PC-9 (cell line): Measurements from ENCODE around the gene ZBTB7A. TPM values are rescaled to one million over a fixed set of nuclear protein-coding genes. Genes with fewer than 3 reads are reported as not detected.

Experiments
- BruUV-seq: library from RNA; stranded (reverse); fragments of 400-500 nt; replicated peaks from 2 replicates; lab custom pipeline; 2021; lab: Mats Ljungman, UMichigan
- CTCF ChIA-PET: fragments of 300-600 bp; sonication (Branson Sonifier 250); formaldehyde crosslinking; loops from one replicate; lab custom pipeline; 2022; ENCODE audit warnings: antibody characterized with exemption; lab: Charles Lee
- POLR2A ChIA-PET: fragments of 300-600 bp; sonication (Branson Sonifier 250); formaldehyde crosslinking; loops from one replicate; lab custom pipeline; 2022; ENCODE audit warnings: antibody characterized with exemption; ENCODE audit not compliant: unreplicated experiment; lab: Charles Lee
- DNase-seq, 2 experiments: peaks; one replicate each; pipeline versions ENCODE4 v3.0.0 to v3.0.0-alpha.2; 2015 to 2022; ENCODE audit warnings: mixed read lengths in 1 of 2
- H2AFZ ChIP-seq: fragments of 200-600 bp; sonication (generic); 2 replicates; pipeline ENCODE4 v1.8.1; 2017; ENCODE audit warnings: antibody characterized with exemption
- H3F3A ChIP-seq: fragments of 200-600 bp; sonication (generic); 2 replicates; pipeline ENCODE4 v1.8.1; 2017; ENCODE audit warnings: antibody characterized with exemption, mild to moderate bottlenecking, low read depth; ENCODE audit not compliant: insufficient read depth
- H3K27ac ChIP-seq: fragments of 200-600 bp; sonication (generic); 2 replicates; pipeline ENCODE4 v1.6.1; 2016; ENCODE audit warnings: mixed run types
- H3K27me3 ChIP-seq: fragments of 200-600 bp; sonication (generic); 2 replicates; pipeline ENCODE4 v1.6.1; 2016; ENCODE audit warnings: low read depth, mixed run types; ENCODE audit not compliant: insufficient read depth
- H3K36me3 ChIP-seq: fragments of 200-600 bp; sonication (generic); 2 replicates; pipeline ENCODE4 v1.6.1; 2016; ENCODE audit warnings: low read depth, mixed run types
- H3K4me1 ChIP-seq: fragments of 200-600 bp; sonication (generic); replicated peaks from 2 replicates; pipeline ENCODE4 v1.6.1; 2016; ENCODE audit warnings: mixed run types; ENCODE audit not compliant: insufficient read depth
- H3K4me2 ChIP-seq: fragments of 200-600 bp; sonication (generic); 2 replicates; pipeline ENCODE4 v1.6.1; 2017; ENCODE audit warnings: mixed run types
- H3K4me3 ChIP-seq: fragments of 200-600 bp; sonication (generic); 2 replicates; pipeline ENCODE4 v1.6.1; 2016; ENCODE audit warnings: mixed run types
- H3K79me2 ChIP-seq: fragments of 200-600 bp; sonication (generic); 2 replicates; pipeline ENCODE4 v1.6.1; 2017; ENCODE audit warnings: low read depth, mixed run types
- H3K9me2 ChIP-seq: fragments of 200-600 bp; sonication (generic); 2 replicates; pipeline ENCODE4 v1.8.1; 2017; ENCODE audit warnings: mild to moderate bottlenecking; ENCODE audit not compliant: insufficient read depth
- H3K9me3 ChIP-seq: fragments of 200-600 bp; sonication (generic); 2 replicates; pipeline ENCODE4 v1.8.1; 2016; ENCODE audit warnings: low read depth; ENCODE audit not compliant: insufficient read depth
- H4K20me1 ChIP-seq: fragments of 200-600 bp; sonication (generic); 2 replicates; pipeline ENCODE4 v1.8.1; 2017; ENCODE audit not compliant: insufficient read depth
- EZH2 ChIP-seq: fragments of 200-600 bp; sonication (generic); IDR thresholded peaks from 2 replicates; pipeline ENCODE4 v1.8.0; 2017; ENCODE audit warnings: antibody characterized with exemption, low read depth
- intact Hi-C: fragments of 100-400 bp; cut with micrococcal nuclease; formaldehyde crosslinking; loops from one replicate; pipeline ENCODE4 v1.10.0; 2022; ENCODE audit not compliant: unreplicated experiment
- total RNA-seq: library from RNA; stranded (reverse); gene quantifications from 2 replicates; pipeline ENCODE4 v1.2.3, GENCODE V29; 2021
- TF ChIP-seq, protein P1 (sequence below): fragments of 200-600 bp; sonication (generic); conservative IDR thresholded peaks from 2 replicates; pipeline ENCODE4 v1.6.1; 2017; ENCODE audit warnings: mixed run types, antibody characterized with exemption, mild to moderate bottlenecking, moderate library complexity

Gene ZBTB7A
- total RNA-seq, 1 experiment from 2014 or later, result 41.2 TPM

DNA sequence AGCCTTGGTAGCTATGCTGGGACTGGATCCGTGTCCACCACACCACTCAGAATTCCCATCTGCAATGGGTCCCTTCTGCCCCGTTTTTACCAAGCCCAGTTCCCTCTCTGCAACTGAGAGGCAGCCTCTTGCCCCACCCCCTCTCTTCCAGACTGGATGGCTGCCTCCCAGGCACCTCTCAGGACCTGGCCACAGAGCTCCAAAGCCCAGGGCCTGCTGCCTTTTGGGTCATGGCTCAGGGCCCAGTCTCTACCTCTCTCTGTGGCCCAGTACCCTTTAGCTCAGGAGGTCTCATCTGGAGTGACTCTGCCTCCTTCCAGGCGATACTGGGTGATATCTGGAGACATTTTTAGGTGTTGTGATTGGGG is 10.3 kb upstream of the ZBTB7A start:
- Histone ChIP-seq H3K27ac (no peak overlapping the region), H3K9me3 (no peaks in the 10 kb centered on the region), H3K4me2 (no peak overlapping the region), H4K20me1 (no peaks in the 10 kb centered on the region), H3K4me1 (no peaks in the 10 kb centered on the region), H3K4me3 (no peak overlapping the region), H3K27me3 (no peaks in the 10 kb centered on the region), H3K36me3 (no peaks in the 10 kb centered on the region), H2AFZ (no peak overlapping the region), H3K79me2 (no peaks in the 10 kb centered on the region), H3F3A (peaks cover 4% of the 10 kb centered on the region; the same call in 1 of the 2 replicates), H3K9me2 (no peaks in the 10 kb centered on the region)
- CTCF ChIA-PET, result interaction anchor here (0.6 kb wide), 1 partner anchor 64 kb away, joined by 5 read pairs; no protein-coding TSS in a partner anchor
- TF ChIP-seq, protein P1, sequence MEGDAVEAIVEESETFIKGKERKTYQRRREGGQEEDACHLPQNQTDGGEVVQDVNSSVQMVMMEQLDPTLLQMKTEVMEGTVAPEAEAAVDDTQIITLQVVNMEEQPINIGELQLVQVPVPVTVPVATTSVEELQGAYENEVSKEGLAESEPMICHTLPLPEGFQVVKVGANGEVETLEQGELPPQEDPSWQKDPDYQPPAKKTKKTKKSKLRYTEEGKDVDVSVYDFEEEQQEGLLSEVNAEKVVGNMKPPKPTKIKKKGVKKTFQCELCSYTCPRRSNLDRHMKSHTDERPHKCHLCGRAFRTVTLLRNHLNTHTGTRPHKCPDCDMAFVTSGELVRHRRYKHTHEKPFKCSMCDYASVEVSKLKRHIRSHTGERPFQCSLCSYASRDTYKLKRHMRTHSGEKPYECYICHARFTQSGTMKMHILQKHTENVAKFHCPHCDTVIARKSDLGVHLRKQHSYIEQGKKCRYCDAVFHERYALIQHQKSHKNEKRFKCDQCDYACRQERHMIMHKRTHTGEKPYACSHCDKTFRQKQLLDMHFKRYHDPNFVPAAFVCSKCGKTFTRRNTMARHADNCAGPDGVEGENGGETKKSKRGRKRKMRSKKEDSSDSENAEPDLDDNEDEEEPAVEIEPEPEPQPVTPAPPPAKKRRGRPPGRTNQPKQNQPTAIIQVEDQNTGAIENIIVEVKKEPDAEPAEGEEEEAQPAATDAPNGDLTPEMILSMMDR, result no peak
- TF ChIP-seq EZH2, result no peak
- POLR2A ChIA-PET, result no interaction called here
- intact Hi-C loops, result no loop called here
- no peak for DNase-seq
- BruUV-seq, result no TSS peak

DNA sequence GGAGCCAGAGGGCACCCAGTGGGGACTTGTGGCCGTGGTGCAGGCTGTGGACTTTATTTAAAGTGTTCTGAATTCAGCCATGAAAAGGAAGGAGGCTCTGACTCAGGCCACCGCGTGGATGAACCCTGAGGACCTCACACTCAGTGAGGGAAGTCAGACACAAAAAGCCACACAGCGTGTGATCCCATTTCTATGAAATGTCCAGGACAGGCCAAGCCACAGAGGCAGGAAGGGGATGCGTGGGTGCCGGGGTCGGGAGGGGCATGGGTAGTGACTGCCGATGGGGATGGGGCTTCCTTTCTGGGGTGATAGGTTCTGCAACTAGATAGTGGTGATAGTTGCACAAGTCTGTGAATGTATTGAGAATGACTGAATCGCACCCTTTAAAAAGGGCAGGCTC is 8.7 kb upstream of the ZBTB7A start:
- TF ChIP-seq EZH2, result no peak
- TF ChIP-seq, protein P1, result no peak
- Histone ChIP-seq H3F3A (peaks cover 3% of the 10 kb centered on the region; the same call in 1 of the 2 replicates), H3K4me2 (no peak overlapping the region)

DNA sequence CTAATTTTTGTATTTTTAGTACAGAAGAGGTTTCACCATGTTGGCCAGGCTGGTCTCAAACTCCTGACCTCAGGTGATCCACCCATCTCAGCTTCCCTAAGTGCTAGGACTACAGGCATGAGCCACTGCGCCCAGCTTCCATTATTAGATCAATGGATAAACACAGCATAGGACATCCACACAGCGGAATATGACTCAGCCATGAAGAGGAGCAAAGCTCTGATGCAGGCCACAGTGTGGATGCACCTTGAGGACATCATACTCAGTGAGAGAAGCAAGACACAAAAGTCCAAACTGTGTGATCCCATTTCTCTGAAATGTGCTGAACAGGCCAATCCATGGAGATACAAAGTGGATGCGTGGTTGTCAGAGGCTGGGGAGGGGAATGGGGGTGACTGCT is 4.9 kb upstream of the ZBTB7A start:
- H3K9me3 ChIP-seq, result no peaks in the 10 kb centered on the region
- no peaks in the 10 kb centered on the region for H3K79me2 ChIP-seq
- H3K4me1 ChIP-seq, result no peaks in the 10 kb centered on the region; the same call in 1 of the 2 replicates
- H3K4me3 ChIP-seq, result no peak overlapping the region
- H3K27me3 ChIP-seq, result no peaks in the 10 kb centered on the region
- no peaks in the 10 kb centered on the region for H4K20me1 ChIP-seq
- H2AFZ ChIP-seq, result no peak overlapping the region
- BruUV-seq, result no TSS peak
- H3K9me2 ChIP-seq, result no peaks in the 10 kb centered on the region
- H3K4me2 ChIP-seq, result no peak overlapping the region
- intact Hi-C loops, result no loop called here
- no peaks in the 10 kb centered on the region for H3K36me3 ChIP-seq
- no peak overlapping the region for H3K27ac ChIP-seq
- DNase-seq, result no peak
- ChIA-PET CTCF (no interaction called here), POLR2A (no interaction called here)
- TF ChIP-seq, protein P1, result no peak
- TF ChIP-seq EZH2, result no peak
- H3F3A ChIP-seq, result peaks cover 3% of the 10 kb centered on the region; the same call in 1 of the 2 replicates

More for the DNA sequence above, 8.7 kb upstream of the ZBTB7A start:
- Histone ChIP-seq H3K4me1 (no peaks in the 10 kb centered on the region), H3K9me2 (no peaks in the 10 kb centered on the region), H4K20me1 (no peaks in the 10 kb centered on the region), H3K79me2 (no peaks in the 10 kb centered on the region), H3K27me3 (no peaks in the 10 kb centered on the region), H3K36me3 (no peaks in the 10 kb centered on the region), H3K9me3 (no peaks in the 10 kb centered on the region), H2AFZ (no peak overlapping the region), H3K27ac (no peak overlapping the region), H3K4me3 (no peak overlapping the region)
- no peak for DNase-seq
- no TSS peak for BruUV-seq
- CTCF ChIA-PET, result no interaction called here
- intact Hi-C loops, result no loop called here
- POLR2A ChIA-PET, result no interaction called here
